Aorta (tissue), 5 donors: ENCODE data around the gene PMM1. TPM values are rescaled to one million over a fixed set of nuclear protein-coding genes. Genes with fewer than 3 reads are reported as not detected.

Experiments
- ATAC-seq: fragments of 200-7000 bp; cut with Tn5 transposase; one replicate; pipeline ENCODE4 v1.9.1; 2022; ENCODE audit warnings: moderate library complexity; ENCODE audit not compliant: low FRiP score
- DNase-seq, 2 donors: peaks; one replicate each; pipeline ENCODE4 v3.0.0-alpha.2; 2020
- H3K27ac ChIP-seq, 2 donors: one replicate each; pipeline ENCODE4 v1.5.1; 2013; ENCODE audit warnings: low read length in 2 of 2, mild to moderate bottlenecking in 2 of 2, moderate library complexity in 2 of 2, control low read depth in 1 of 2, inconsistent platforms in 1 of 2, low read depth in 1 of 2
- H3K27me3 ChIP-seq, 2 donors: one replicate each; pipeline ENCODE4 v1.6.1; 2013; ENCODE audit warnings: control low read depth in 1 of 2, low read length in 1 of 2, mild to moderate bottlenecking in 1 of 2, moderate library complexity in 1 of 2; ENCODE audit not compliant: insufficient read depth in 2 of 2, control insufficient read depth in 1 of 2
- H3K36me3 ChIP-seq, 2 donors: one replicate each; pipeline ENCODE4 v1.6.1; 2013; ENCODE audit warnings: control low read depth in 1 of 2, low read length in 1 of 2, mild to moderate bottlenecking in 1 of 2; ENCODE audit not compliant: insufficient read depth in 2 of 2, control insufficient read depth in 1 of 2
- H3K4me1 ChIP-seq, 2 donors: one replicate each; pipeline ENCODE4 v1.6.1; 2013; ENCODE audit warnings: low read length in 2 of 2, control low read depth in 1 of 2, mild to moderate bottlenecking in 1 of 2, moderate library complexity in 1 of 2; ENCODE audit not compliant: insufficient read depth in 2 of 2, control insufficient read depth in 1 of 2
- H3K4me3 ChIP-seq, 2 donors: one replicate each; pipeline ENCODE4 v1.5.1; 2013; ENCODE audit warnings: low read length in 2 of 2, control low read depth in 1 of 2, mild to moderate bottlenecking in 1 of 2
- H3K9me3 ChIP-seq: one replicate; pipeline ENCODE4 v1.6.1; 2013; ENCODE audit warnings: mild to moderate bottlenecking, low read length; ENCODE audit not compliant: control insufficient read depth
- WGBS, 2 donors: extraction: QIAGEN DNeasy Blood & Tissue Kit; methylation state at CpG; one replicate each; pipeline ENCODE4 v1.1.7; 2013; 5-methylcytosine and 5-hydroxymethylcytosine counted together
- intact Hi-C, 2 donors: fragments of 100-400 bp; cut with DNase I; formaldehyde crosslinking; loops; one replicate each; pipeline versions ENCODE4 v1.14.2 to v1.15.0; 2022
- polyA plus RNA-seq, 2 donors: library from polyadenylated mRNA; stranded (reverse); fragments of 200-250 nt; gene quantifications; one replicate each; pipeline ENCODE4 v1.2.3, GENCODE V29; 2013
- total RNA-seq, 2 donors: library from RNA; stranded (reverse); fragmentation: NEBNext Ultra II Directional; extraction: Animal tissue kit (Norgen Biotek cat#: 25700); gene quantifications; one replicate each; pipeline ENCODE4 v1.2.1, GENCODE V29; 2021
- donor health status: healthy with polysubstance abuse.
- donor health status: Bipolar disorder and iron deficiency.
- donor health status: DM: no; HTN: no; CAD: no.
- donor health status: DM: no; HTN: no; CAD: no.
- donor health status: DM: yes; HTN: yes; CAD: no.

PMM1 gene
- total and polyA plus RNA-seq, 4 donors, result 23.8 to 101 (median 34.4) TPM

DNA sequence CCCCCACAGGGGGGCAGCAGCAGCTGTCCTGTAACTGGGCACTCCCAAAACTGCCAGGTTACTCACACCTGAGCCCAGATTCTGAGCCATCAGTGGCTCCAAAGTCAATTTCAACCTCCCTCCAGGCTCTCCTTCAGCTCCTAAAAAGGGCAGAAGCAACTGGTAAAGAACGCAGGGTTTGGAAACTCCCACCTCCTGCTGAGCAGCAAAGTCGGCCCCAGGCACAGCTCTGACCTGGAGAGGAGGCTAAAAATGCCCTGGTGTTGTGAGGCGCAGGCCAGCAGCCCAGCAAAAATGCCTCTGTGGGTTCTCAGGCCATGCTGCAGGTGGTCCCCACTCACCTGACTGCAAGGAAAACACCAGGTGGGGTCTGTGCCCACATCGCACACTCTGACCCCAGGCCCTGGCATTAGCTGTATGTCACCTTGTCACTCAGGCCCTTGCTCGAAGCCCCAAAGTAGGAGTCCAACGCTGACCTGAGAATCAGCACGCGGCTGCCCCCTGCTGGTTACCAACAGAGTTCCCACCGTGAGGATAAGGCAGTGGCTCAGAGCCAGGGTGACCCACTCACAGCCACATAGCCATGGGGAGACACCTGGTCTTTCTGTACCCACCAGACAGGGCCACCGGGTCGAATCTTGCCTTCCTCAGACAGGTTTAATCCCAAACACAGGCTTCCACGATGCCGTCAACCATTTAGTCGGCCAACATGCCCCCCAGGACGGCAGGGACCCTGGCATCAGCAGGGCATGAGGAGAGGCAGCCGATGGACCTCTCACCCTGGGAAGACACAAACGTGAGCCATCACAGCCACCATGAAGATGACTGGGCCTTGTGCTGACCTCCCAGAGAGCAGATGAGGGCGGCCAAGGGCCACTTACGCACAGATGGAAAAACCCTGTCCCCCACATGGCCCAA, 56.5 kb downstream of the PMM1 start:
- Histone ChIP-seq H3K27me3 (no peaks in the 10 kb centered on the region), H3K27ac (no peak overlapping the region), H3K9me3 (no peaks in the 10 kb centered on the region), H3K4me3 (no peak overlapping the region), H3K4me1 (no peaks in the 10 kb centered on the region), H3K36me3 (no peaks in the 10 kb centered on the region)
- DNase-seq (peak; percentile 83 to 95), ATAC-seq (peak; percentile 77)
- WGBS, 2 donors, result 55 to 56% methylated on average over 19 of the region's 19 CpGs
- intact Hi-C loops, result no loop called here

DNA sequence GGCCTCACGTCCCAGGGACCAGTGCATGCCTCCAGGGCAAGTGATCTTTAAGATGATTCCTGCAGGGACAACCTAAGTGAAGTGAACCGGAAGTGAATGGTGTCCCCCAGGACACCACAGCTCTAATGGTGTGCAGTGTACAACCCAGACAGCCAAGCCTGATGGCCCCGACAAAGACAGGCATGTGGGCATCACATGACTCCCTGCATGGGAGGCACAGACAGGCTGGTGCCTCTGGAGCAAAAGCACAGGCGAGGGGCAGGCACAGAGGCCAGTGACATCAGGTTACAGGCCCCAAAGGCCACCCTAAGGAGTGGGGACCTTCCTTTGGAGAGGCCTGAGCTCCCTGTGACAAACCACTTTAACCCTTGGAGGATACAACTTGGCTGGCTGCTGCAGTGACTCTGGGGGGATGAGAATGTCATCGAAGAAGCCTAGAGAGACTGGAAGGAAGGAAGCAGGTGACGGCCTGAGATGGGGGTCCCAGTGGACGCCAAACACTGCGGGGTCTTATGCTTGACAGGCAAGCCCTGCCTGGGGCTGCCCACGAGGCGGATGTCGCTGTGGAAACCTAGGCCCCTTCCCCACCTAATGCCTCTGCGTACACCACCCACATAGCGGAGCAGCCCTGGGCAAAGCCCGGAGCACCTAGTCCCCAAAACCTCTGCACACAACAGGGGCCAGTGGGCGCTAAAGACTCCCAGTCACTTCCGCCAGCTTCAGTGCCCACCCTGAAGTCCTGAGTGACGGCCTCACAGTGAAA, 57.7 kb downstream of the PMM1 start:
- Histone ChIP-seq H3K27ac (no peak overlapping the region), H3K36me3 (no peaks in the 10 kb centered on the region)
- no peak for ATAC-seq

DNA sequence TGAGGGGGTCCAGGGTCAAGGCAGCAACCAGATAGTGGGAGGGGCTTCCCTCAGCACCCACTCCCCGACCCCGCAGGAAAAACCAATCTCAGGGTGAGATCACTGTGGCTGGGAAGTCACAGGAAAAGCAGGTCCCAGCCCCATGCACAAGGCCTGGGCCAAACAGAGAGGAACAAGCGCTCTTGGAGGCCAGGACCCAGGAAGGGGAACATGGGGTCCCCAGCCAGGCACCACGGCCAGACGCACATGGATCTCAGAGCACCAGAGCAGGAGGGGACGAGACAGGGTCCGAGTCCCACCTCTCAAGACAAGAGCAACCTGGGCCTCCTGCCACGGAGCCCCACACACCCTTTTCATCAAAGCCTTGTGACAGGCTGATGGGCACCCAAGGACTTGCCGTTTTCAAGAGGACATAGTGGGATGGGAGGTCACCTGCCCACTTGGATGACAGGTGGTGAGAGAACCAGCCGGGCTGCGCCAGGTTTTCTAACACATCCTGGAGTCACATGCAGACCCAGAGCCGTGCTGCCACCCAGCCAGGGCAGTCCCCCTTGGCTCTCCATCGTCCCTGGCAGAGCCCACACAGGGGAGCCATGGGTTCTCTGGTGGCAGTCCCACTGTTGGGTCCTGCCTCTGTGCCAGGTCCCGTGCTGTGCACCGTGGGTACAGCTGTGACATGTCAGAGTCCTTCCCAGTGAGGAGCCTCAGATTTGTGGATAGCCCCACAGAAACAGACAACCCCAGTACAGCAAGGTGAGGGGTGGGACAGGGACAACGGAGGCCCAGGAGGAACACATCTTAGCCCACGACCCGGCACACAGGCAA, 58.5 kb downstream of the PMM1 start:
- Histone ChIP-seq H3K4me1 (no peaks in the 10 kb centered on the region), H3K36me3 (no peaks in the 10 kb centered on the region), H3K27ac (no peak overlapping the region), H3K4me3 (no peak overlapping the region), H3K27me3 (no peaks in the 10 kb centered on the region), H3K9me3 (no peaks in the 10 kb centered on the region)
- intact Hi-C loops, result no loop called here
- DNase-seq, result no peak
- ATAC-seq, result no peak
- 77% methylated on average over 18 of the region's 18 CpGs for WGBS, 2 donors

More for the DNA sequence above, 57.7 kb downstream of the PMM1 start:
- 85 to 87% methylated on average over 17 of the region's 17 CpGs for WGBS, 2 donors
- intact Hi-C loops, result no loop called here
- no peak for DNase-seq
- H3K27me3 ChIP-seq, result no peaks in the 10 kb centered on the region
- no peaks in the 10 kb centered on the region for H3K9me3 ChIP-seq
- no peaks in the 10 kb centered on the region for H3K4me1 ChIP-seq
- no peak overlapping the region for H3K4me3 ChIP-seq

DNA sequence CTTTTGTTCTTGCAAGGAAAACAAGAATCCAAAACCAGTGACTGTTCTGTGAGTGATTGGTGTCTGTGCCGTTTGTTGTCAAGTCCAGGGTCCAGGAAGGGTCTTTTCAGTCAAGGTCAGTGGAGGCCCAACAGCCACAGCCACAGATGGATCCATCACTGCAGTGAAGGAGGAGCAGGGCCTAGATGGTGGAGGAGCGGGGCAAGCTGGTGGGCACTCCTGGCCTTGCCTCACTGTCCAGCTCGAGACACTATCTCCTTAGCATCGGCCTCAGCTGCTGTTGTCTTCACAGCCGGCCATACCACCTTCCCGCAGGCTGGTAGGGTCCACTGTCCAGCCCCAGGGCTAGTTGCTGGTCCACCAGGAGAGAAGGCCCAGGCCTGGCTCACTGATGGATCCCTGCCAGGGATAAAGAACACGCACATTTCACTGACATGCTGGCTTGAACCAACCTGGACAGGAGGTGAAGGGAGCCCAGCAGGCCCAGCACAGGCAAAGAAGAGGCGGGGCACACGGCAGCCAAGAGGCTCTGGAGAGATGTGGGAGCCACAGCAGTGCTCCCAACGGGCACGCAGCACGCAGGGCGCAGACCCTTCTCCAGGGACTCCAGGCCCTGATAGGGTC, 60.6 kb downstream of the PMM1 start:
- intact Hi-C loops, result loop anchor here (5.0 to 10.0 kb wide), 2 partner anchors 82 to 244 kb away; partner anchors contain the start of genes RANGAP1 (in 1 of the 2) and TOB2 (in 1 of the 2)
- 74 to 75% methylated on average over 13 of the region's 13 CpGs for WGBS, 2 donors

DNA sequence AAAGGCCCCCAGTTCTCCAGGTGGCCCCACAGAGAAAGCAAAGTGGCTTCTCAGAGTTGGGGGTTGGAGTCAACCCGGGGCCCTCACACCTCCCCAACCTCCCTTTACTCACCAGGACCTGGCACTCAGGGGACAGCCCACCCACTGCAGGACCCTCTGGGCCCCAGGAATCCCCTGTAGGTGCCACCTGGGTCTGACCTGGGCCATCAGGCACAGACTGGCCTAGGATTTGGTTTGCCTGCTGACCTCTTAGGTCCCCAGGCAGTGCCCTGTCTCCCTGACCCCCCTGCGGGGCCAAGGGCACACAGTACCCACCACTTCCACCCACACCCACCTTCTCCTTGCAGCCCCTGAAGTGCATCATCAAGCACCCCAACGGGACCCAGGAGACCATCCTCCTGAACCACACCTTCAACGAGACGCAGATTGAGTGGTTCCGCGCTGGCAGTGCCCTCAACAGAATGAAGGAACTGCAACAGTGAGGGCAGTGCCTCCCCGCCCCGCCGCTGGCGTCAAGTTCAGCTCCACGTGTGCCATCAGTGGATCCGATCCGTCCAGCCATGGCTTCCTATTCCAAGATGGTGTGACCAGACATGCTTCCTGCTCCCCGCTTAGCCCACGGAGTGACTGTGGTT, 61.4 kb downstream of the PMM1 start:
- Histone ChIP-seq H3K27ac (no peak overlapping the region), H3K27me3 (no peaks in the 10 kb centered on the region), H3K9me3 (no peaks in the 10 kb centered on the region), H3K4me1 (no peaks in the 10 kb centered on the region), H3K4me3 (no peak overlapping the region), H3K36me3 (no peaks in the 10 kb centered on the region)
- intact Hi-C loops, result loop anchor here (5.0 to 10.0 kb wide), 2 partner anchors 81 to 243 kb away; partner anchors contain the start of genes RANGAP1 (in 1 of the 2) and TOB2 (in 1 of the 2)
- DNase-seq, result no peak
- WGBS, 2 donors, result 76% methylated on average over 16 of the region's 16 CpGs
- no peak for ATAC-seq

More for the DNA sequence above, 60.6 kb downstream of the PMM1 start:
- no peaks in the 10 kb centered on the region for H3K27me3 ChIP-seq
- H3K9me3 ChIP-seq, result no peaks in the 10 kb centered on the region
- H3K27ac ChIP-seq, result no peak overlapping the region
- H3K4me1 ChIP-seq, result no peaks in the 10 kb centered on the region
- ATAC-seq (no peak), DNase-seq (no peak)
- H3K36me3 ChIP-seq, result no peaks in the 10 kb centered on the region
- no peak overlapping the region for H3K4me3 ChIP-seq

Other genes with a start within 250 kb of the PMM1 start
- 10 to 100 TPM in 1 of 2 donors, 1 to 10 TPM in 1; 8.6 to 23.3 TPM for gene TEF, start 207.9 kb downstream of the PMM1 start, total RNA-seq
- 10 to 100 TPM in 1 of 2 donors, 1 to 10 TPM in 1; 9.0 to 19.4 TPM for gene TEF, start 207.9 kb downstream of the PMM1 start, polyA plus RNA-seq
- gene TOB2, start 143.0 kb downstream of the PMM1 start, total RNA-seq, result 10 to 100 TPM; 47.7 to 55.9 TPM
- gene TOB2, start 143.0 kb downstream of the PMM1 start, polyA plus RNA-seq, result 10 to 100 TPM; 12.9 to 15.5 TPM
- 10 to 100 TPM; 22.5 to 27.0 TPM for gene PHF5A, start 121.1 kb downstream of the PMM1 start, total RNA-seq
- gene PHF5A, start 121.1 kb downstream of the PMM1 start, polyA plus RNA-seq, result 10 to 100 TPM; 29.8 to 43.1 TPM
- gene ACO2, start 120.7 kb downstream of the PMM1 start, total RNA-seq, result 10 to 100 TPM; 53.7 to 60.7 TPM
- gene ACO2, start 120.7 kb downstream of the PMM1 start, polyA plus RNA-seq, result 10 to 100 TPM; 39.5 to 49.6 TPM
- 10 to 100 TPM; 25.3 to 29.2 TPM for gene POLR3H, start 45.4 kb downstream of the PMM1 start, total RNA-seq
- gene POLR3H, start 45.4 kb downstream of the PMM1 start, polyA plus RNA-seq, result 10 to 100 TPM in 1 of 2 donors, 1 to 10 TPM in 1; 9.4 to 21.0 TPM
- 10 to 100 TPM; 28.2 to 76.9 TPM for gene CSDC2, start 28.8 kb downstream of the PMM1 start, total RNA-seq
- gene CSDC2, start 28.8 kb downstream of the PMM1 start, polyA plus RNA-seq, result 100 to 1,000 TPM in 1 of 2 donors, 10 to 100 TPM in 1; 19.2 to 129 TPM
- gene DESI1, start 31.2 kb upstream of the PMM1 start, total RNA-seq, result 10 to 100 TPM; 21.1 to 21.5 TPM
- 10 to 100 TPM in 1 of 2 donors, 1 to 10 TPM in 1; 6.4 to 11.9 TPM for gene DESI1, start 31.2 kb upstream of the PMM1 start, polyA plus RNA-seq
- gene XRCC6, start 31.5 kb upstream of the PMM1 start, total RNA-seq, result 100 to 1,000 TPM; 131 to 132 TPM
- gene XRCC6, start 31.5 kb upstream of the PMM1 start, polyA plus RNA-seq, result 100 to 1,000 TPM in 1 of 2 donors, 10 to 100 TPM in 1; 93.7 to 124 TPM
- gene SNU13, start 99.0 kb upstream of the PMM1 start, total RNA-seq, result 10 to 100 TPM; 82.8 to 84.8 TPM
- 100 to 1,000 TPM in 1 of 2 donors, 10 to 100 TPM in 1; 99.8 to 105 TPM for gene SNU13, start 99.0 kb upstream of the PMM1 start, polyA plus RNA-seq
- 1 to 10 TPM; 1.4 to 2.0 TPM for gene MEI1, start 109.7 kb upstream of the PMM1 start, total RNA-seq
- under 1 TPM in 1 of 2 donors, not detected in 1; 0.49 TPM for gene MEI1, start 109.7 kb upstream of the PMM1 start, polyA plus RNA-seq
- gene CCDC134, start 210.8 kb upstream of the PMM1 start, total RNA-seq, result 1 to 10 TPM; 4.1 to 7.3 TPM
- 1 to 10 TPM in 1 of 2 donors, not detected in 1; 1.0 TPM for gene CCDC134, start 210.8 kb upstream of the PMM1 start, polyA plus RNA-seq
- gene SREBF2, start 243.3 kb upstream of the PMM1 start, total RNA-seq, result 10 to 100 TPM; 68.2 to 86.3 TPM
- 10 to 100 TPM; 11.0 to 19.2 TPM for gene SREBF2, start 243.3 kb upstream of the PMM1 start, polyA plus RNA-seq